Stomach (tissue), 4 donors: ENCODE measurements around the gene PRM2.

ENCODE experiments used
- POLR2A ChIP-seq, 4 donors: fragments of 450-650 bp; IDR thresholded peaks; one replicate each; pipeline ENCODE4 v1.6.1; 2016; ENCODE audit warnings: antibody characterized with exemption in 4 of 4, control low read depth in 2 of 4, mild to moderate bottlenecking in 1 of 4, moderate library complexity in 1 of 4
- TF ChIP-seq, protein P1 (sequence below), 7 experiments: fragments of 450-650 bp in 4 of 7; fragments of 200-600 bp in 3 of 7; sonication (generic) in 3 of 7; IDR thresholded peaks; one replicate each; pipeline ENCODE4 v1.5.1; 2016 to 2019; ENCODE audit warnings: antibody characterized with exemption in 7 of 7, control low read depth in 2 of 7, mild to moderate bottlenecking in 1 of 7

- TF ChIP-seq, protein P1, sequence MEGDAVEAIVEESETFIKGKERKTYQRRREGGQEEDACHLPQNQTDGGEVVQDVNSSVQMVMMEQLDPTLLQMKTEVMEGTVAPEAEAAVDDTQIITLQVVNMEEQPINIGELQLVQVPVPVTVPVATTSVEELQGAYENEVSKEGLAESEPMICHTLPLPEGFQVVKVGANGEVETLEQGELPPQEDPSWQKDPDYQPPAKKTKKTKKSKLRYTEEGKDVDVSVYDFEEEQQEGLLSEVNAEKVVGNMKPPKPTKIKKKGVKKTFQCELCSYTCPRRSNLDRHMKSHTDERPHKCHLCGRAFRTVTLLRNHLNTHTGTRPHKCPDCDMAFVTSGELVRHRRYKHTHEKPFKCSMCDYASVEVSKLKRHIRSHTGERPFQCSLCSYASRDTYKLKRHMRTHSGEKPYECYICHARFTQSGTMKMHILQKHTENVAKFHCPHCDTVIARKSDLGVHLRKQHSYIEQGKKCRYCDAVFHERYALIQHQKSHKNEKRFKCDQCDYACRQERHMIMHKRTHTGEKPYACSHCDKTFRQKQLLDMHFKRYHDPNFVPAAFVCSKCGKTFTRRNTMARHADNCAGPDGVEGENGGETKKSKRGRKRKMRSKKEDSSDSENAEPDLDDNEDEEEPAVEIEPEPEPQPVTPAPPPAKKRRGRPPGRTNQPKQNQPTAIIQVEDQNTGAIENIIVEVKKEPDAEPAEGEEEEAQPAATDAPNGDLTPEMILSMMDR (IDR thresholded peaks at IDR 0.05), result no peak
- TF ChIP-seq POLR2A (IDR thresholded peaks at IDR 0.05), result no peak
These were observed 13.4 kb downstream of the PRM2 start for GRCh38 chr16:11262915-11263314.
